GM21390 (cell line): ENCODE results near the gene LAPTM5.

Source experiments
- ATAC-seq: cut with Tn5 transposase; IDR thresholded peaks from one replicate; pipeline ENCODE4 v1.9.1; 2021; ENCODE audit not compliant: unreplicated experiment

Gene LAPTM5

DNA sequence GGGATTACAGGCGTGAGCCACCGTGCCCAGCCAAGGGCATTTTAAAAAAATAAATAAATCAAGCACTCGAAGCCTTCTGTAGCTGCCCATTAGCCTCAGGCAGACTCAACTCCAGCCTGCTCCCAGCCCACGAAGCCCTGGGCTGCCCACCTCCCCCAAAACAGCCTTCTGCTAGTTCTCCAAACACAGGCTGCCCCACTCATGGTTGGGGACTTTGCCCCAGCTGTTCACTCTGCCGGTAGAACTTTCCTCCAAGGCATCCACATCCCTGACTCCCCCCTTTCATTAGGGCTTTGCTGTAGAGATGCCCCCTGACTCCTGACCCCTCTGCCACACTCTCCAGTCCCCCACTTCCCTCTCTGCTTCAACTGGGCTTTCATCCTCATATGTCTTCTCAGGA lies 29.7 kb upstream of the LAPTM5 start:
- ATAC-seq: no peak

DNA sequence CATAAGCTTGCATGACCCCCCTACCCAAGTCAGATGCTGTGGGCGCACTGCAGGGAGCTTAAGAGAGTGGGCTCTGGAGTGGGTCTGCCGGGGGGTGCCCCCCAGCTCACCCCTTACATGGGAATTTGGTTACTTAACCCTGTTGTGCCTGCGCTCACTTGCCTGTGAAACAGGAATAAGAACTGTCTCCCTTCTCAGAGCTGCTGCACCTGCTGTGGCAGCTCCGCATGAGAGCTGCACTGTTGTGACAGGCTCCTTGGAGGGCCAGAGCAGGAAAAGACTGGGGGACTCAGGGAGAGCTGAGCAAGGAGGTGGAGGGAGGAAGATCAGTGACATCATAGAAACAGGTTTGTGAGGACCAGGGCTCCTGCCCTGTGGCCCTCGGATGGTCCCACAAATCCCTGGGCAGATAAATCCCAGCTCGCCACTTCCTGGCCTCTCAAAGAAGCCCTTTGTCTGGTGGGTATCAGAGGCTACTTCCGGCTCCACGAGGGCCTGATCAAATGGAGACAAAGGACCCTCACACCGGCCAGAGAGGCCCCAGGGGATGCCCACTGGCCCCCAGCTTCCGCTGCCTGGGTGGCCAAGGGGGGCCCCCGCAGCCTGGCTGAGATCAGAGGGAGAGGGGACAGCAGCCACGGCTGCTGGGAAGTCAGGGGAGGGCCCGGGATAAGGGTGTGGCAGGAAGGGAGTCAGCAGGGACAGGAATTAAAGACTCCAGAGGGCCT lies 28.9 kb upstream of the LAPTM5 start:
- no peak for ATAC-seq

DNA sequence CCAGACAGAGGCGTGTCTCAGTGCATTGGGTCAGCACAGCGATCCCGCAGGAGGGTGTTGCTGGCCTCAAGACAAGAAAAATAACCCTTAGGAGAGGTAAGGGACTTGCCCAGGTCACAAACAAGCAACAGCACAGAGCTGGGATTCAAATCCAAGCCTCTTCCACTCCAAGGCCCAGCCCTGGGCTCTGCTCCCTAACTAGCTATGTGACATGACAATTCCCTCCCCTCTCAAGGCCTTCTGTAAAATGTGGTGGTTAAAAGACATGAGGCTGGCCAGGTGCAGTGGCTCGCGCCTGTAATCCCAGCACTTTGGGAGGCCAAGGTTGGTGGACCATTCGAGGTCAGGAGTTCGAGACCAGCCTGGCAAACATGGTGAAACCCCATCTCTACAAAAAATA lies 28.1 kb upstream of the LAPTM5 start:
- ATAC-seq: no peak

DNA sequence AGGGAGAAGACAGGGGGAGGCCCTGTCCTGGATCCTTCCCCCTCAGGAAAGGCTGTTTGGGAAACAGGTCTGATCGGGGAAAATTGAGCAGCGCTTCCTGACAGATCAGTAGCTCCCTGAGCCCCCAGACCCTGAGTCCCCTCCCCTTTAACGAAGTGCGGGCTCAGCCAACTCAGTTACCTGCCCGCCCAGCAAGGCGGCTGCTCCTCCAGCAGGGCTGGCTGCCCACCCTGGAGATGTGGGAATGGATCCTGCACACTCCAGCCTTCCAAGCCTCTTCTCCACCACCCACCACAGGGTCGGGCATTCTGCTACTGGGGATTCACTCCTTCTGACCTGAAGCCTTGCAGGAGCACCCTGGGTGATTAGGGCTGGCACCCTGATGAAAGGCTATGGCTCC lies 27.6 kb upstream of the LAPTM5 start:
- ATAC-seq: no peak

DNA sequence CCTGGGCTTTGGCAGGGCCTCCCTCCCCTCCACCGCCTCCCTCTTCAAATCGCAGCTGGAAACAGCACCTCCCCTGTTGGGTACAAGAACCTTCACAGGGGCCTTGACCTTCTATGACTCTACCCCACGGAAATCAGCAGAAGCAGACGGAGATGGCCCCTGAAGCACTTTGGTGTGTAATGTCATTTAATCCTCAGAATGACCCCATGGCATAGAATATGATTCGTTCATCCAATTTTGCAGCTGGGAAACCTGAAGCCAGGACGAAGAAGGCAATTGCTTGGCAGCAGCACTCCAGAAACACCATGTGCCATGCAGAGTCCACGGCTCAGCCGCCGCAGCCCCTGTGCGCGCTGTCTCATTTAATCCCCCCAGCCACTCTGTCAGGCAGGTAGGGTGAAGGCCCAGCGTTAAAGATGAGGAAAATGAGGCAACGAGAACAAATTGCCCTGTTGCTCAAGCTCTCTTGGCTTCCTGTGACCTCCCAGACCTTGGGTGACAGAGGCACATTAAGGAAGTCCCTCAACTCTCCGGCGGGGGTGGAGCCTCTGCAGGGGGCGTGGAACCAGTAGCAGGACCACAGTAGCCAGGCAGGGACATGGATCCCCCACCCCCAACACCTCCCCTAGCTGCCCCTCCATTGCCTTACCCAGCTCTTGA lies 25.8 kb upstream of the LAPTM5 start:
- no peak for ATAC-seq

DNA sequence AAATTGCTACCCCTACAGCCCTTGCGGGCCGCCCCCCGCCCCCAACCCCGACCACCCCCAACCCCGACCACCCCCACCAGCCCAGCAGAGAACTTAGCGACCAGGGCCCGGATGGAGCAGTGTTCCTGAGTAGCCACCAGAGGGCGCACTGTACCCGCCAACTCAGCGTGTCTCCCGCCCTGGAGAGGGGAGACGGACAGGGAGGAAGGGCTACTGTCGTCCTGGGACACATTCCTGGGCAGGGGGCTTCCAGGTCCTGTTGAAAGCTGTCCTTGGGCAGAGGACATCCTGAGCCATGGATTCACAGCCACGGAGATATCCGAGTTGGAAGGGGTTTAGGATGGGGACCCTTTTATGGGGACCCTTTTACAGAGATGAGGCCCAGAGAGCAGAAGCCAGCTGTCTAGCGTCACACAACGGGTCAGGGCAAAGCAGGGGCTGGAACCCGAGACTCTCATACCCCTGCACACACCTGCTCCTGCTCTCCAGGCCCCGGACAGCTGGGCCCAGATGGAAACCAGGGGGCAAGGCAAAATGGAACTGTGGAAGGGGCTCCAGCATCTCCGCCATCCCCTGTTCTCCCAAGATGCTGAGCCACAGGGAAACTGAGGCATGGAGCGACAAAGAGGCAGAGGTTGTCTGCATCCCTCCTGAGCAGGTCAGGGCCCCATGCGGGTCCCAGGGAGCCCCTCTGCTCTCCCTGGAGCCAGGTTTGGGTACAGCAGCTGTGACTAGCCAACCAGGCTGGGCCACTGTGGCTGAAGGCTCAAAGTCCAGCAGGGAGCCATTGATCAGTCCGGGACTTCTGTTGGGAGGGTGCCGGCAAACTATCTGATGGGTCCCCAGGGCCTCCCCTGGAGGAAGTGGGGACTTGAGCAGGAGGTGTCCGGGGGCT lies 25.0 kb upstream of the LAPTM5 start:
- no peak for ATAC-seq

DNA sequence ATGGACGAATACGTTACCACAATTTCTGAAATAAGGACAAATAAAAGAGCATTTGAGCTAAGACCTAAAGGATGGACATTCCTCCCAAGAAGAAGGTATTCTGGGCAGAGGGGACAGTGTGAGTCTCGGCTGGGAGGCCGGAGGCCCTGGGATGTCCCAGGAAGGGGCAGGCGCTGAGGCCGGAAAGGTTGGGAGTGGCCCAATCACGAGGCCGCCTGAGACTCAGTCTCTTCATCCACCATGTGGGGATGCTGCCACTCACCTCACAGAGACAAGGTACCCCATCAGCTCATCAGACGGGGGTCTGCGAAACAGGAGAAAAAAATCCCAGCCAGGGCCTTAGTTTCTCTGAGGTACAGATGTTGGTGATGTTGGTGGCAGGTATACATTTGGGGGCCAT lies 24.3 kb upstream of the LAPTM5 start:
- no peak for ATAC-seq

DNA sequence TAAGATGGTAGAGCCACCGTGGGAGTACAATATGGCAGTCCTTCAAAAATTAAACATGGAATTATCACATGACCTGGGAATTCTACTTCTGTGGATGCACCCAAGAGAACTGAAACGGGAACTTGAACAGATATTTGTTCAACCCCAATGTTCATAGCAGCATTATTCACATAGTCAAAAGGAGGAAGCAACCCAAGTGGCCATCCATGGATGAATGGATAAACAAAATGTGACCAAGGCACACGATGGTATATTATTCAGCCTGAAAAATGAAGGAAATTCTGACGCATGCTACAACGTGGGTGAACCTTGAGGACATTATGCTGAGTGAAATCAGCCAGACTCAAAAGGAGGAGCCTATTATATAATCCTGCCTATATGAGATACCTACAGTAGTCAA lies 22.8 kb upstream of the LAPTM5 start:
- no peak for ATAC-seq

DNA sequence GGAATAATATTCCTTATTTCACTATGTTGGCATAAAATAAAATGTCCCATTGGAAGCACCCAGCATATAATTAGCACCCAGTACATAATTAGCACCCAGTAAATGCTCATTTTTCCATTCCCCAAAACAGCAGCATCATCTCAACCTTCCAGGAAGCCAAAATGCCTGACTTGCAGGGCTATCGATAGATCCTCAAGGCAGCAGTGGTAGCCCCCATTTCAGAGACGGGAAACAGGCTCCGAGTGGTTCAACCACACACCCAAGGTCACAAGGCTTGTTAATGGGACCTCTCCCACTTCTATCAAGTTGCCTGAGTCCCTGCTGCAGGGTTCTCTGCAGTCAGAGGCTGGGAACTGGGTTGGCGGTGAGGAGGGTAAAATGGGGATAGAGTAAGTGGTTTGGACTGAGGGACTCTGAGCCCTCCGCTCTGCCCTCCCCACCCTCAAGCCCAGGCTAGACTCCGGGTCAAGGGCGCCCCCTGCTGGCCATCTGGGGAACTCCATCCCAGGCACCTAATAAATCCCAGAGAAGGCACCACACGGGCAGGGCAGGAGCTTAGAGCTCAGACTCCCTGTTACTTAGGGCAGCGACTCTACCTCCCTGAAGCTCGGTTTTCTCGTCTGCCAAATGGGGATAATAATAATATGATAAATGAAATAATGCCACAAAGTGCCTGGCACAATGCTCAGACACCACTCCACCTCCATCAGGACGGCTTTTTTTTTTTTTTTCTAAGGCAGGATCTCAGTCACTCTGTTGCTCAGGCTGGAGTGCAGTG lies 21.9 kb upstream of the LAPTM5 start:
- ATAC-seq: no peak

DNA sequence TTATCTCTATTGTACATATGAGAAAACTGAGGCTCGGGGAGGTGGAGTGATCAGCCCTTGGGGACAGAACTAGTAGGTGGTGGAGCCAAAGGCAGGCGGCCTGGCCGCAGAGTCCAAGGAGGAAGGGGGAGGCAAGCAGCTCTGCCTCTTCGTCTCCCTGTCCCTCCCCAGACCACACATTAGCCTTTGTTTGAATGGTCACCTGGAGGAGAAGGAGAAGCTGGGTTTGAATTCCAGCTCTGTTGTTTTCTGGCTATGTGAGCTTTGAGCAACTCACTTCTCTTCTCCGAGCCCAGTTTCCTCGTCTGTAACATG lies 21.4 kb upstream of the LAPTM5 start:
- no peak for ATAC-seq

DNA sequence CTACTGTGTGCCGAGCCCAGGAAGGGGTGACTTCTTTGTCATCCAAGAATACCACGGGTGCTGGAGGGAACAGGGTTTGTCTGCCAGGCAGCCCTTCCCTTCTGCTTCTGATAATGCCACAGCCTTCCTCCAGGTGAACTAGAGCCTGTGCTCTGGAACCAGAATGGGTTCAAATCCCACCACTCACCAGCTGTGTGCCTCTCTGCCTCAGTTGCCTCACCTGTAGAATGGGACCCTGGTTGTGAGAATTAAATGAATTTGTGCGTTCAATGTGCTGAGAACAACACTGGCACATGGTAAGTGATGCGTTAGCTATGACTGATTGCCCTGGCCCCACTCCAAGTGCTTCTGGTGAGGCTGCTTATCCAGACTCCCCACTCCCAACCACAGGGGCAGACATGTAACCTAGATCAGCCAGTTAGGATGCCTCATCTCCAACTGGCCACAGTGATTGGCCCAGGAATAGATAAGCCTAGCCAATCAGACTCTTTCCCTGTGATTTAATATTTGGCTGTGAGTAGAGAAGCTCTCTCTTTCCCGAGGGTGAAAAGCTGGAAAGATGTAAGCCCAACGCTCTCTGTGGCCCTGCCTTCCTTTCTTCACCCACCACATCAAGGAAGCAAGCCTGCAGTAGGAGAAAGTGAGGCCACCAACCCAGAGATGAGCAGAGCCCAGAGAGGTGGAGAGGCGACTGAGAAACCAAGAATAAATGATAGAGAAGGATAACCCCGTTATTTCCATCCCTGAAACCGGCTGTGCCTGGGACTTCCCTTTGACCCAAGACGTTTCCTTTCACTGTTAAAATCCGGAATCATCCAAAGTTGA lies 20.8 kb upstream of the LAPTM5 start:
- ATAC-seq: no peak

DNA sequence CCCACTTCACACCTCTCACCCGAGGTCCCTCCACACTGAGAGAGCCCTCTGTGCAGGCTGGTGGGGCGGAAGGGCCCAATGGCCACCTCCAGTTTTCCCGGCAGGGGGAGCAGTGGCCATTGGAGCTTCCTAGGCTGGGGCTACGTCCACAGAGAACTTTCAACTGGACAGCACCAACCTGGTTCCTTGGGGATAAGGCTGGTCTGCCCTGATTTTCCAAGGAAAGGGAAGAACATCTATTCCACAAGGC lies 20.3 kb upstream of the LAPTM5 start:
- ATAC-seq: no peak

DNA sequence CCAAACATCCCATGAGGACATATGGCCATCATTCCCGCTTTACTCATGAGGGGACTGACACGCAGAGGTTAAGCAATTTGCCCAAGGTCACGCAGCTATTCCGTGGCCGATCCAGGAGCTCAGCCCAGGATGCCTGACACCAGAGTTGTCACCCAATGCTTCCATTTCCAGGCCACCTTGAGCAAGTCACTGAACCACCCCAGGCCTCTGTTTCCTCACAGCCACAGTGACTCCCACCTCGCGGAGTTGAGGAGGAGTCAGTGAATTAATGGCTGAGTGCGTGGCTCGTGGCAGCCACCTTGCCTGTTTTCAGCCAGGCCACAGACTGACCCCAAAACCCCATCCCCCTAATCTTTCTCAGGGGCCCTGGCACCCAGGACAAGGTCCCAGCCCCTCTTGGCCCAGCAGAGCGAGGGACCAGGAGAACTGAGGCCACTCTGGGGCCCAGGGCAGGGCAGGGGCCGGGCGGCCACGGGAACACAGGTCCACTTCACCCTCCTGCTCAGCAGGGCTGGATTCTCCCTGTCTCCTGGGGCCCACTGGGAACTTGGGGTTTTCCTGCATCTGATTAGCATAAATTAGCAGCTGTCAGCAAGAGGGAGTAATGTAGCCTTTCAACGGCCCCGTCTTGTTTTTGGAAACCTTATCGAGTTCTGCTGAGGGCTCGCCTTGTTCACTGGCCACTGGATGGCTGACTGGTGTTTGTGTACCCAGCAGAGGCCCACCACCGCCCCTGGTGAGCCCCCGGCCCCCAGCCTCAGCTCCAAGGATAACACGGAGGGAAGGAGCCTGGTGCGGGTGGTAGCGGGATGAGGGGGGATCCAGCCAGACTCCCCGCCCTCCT lies 19.7 kb upstream of the LAPTM5 start:
- no peak for ATAC-seq

DNA sequence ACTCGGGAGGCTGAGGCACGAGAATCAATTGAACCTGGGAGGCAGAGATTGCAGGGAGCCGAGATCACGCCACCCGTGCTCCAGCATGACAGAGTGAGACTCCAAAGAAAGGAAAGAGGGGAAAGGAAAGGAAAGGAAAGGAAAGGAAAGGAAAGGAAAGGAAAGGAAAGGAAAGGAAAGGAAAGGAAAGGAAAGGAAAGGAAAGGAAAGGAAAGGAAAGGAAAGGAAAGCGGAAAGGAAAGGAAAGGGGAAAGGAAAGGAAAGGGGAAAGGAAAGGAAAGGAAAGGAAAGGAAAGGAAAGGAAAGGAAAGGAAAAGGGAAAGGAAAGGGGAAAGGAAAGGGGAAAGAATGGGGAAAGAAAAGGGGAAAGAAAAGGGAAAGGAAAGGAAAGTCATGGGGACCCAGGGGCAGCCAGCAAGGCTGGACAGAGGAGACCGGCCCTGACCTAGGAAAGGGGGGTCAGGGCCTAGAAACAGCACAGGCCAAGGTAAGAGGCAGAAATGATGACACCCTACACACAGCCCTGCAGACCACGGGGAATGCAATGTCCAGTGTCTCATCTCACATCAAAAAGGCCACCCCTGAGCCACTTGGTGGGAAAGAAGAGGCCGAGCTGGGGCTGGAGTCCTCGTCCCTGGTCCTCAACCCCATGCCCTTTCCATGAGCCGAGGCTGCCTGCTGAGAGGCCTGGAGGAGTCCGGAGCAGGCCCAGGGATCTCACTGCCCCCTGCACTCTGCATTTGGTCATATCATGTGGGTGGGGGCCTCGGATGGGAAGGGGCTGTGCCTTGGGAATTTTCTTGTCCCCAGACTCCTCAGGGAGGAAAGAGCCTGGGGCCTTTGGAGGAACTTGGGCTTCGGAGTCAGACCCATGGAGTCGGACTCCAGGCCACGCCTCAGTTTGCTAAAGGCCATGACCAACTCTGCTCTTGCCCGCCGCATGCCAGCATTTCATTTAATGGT lies 18.8 kb upstream of the LAPTM5 start:
- no peak for ATAC-seq

DNA sequence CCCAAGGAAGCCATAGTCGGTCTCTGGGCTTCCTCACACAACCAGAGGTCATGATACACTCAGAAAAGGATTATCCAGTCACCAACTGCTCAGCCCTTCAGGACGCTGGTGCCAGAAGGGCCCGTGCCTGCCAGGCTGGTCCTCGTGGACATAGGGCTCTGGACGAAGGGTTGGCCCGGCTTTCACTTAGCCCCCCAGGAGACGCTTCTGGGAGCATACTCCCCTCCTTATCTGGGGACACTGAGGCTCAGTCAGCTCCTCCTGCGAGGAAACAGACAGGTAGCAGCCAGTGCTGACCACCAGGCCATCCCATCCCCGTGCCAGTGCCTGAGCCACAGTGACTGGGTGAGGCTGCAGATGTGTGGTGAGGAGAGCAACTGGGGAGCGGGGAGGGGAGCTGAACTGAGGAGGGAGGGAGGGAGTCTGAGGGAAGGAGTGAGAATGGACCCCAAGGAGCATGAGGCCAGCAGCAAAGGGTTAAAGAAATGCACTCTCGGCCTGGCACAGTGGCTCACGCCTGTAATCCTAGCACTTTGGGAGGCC lies 17.9 kb upstream of the LAPTM5 start:
- no peak for ATAC-seq

DNA sequence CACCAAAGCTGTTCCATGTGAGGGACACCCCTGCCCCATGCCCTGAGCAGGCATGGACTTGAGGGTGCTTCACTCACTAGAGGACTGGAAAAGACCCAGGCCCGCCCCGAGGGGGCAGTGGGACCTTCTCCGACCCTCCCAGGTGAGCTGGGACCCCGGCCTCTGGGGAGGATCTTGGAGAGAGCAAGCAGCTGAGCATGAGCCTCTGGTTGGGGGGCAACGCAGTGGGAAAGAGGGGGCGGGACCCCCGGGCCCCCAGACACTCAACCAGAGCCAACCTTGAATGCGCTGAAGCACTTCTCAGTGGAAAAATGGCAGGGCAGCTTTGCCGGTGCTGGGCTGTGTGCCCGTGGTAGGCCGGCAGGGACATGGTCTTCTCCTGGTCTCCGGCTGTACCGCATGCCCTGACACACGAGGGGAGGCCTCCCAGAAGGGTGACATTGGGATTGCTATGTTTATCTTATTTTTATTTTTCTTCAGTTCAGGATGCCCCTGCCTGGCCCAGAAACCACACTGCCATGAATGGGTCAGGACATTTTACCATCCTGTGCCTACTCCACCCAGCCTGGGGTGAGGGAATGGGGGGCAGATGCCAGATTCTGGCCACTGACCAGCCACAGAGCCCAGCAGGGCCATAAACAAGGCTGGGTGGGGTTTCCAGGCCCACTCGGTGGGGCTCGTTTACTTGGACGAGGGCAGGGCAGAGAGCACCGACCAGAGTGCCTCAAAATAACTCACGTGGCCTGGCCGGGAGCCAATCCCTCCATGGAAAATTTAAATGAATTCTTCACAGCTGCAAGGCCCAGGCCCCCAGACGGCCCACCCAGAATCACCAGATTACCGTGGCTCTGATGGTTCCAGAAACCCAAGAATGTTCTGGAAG lies 17.2 kb upstream of the LAPTM5 start:
- no peak for ATAC-seq

DNA sequence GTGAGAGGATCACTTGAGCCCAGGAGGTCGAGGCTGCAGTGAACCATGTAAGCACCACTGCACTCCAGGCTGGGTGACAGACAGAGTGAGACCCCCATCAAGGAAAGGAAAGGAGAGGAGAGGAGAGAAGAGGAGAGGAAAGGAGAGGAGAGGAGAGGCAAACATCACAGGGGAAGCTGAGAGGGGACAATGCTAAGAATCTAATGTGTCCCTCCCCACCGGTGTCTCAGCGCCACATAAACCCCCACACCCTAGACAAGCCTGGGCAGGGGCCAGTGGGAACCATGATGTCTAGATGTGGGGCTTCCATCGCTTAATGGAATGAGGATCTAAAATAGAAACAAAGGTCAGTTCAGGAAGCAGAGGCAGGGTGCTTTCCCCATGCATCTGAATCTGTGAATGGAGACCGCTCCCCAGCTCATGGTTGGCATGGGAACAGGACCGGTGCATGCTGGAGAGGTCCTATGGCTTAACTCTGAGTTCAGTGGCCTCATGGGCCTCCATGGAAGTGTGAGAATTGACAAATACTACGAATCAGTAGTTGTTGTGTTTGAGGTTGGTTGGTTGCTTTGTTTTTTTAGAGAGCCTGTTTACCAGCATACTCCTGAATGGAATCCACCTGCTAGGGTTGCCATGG lies 16.3 kb upstream of the LAPTM5 start:
- ATAC-seq: no peak
